ENCODE measurements around the gene VSIG4. TPM values are rescaled to one million over a fixed set of nuclear protein-coding genes. Genes with fewer than 3 reads are reported as not detected.

The VSIG4 gene
- total RNA-seq, 1 experiment from 2014 or later = not detected

- Histone ChIP-seq H3K79me1 (ENCODE audit: insufficient read depth, low read depth, low read length, poor library complexity, severe bottlenecking) (no peaks in the 10 kb centered on the region), H4K5ac (ENCODE audit: insufficient read length, low read depth, low read length) (no peak overlapping the region), H3T11ph (ENCODE audit: low read length) (no peak overlapping the region), H3K18ac (ENCODE audit: insufficient read length, low read depth, low read length) (no peak overlapping the region), H3K9ac (ENCODE audit: extremely low read depth, insufficient read length, low read length) (no peak overlapping the region), H3K23ac (ENCODE audit: insufficient read length, low read depth, low read length) (no peak overlapping the region), H3K27me3 (ENCODE audit: insufficient read depth, low read length) (no peaks in the 10 kb centered on the region), H2BK120ac (ENCODE audit: low read depth, low read length, poor library complexity, severe bottlenecking) (no peak overlapping the region), H3K23me2 (ENCODE audit: insufficient read length, low read depth, low read length, poor library complexity, severe bottlenecking) (no peaks in the 10 kb centered on the region), H3K9me3 (ENCODE audit: control insufficient read depth, low read depth, low read length) (peaks cover 34% of the 10 kb centered on the region), H2BK20ac (ENCODE audit: low read depth, low read length, poor library complexity, severe bottlenecking) (no peak overlapping the region), H3K56ac (ENCODE audit: insufficient read length, low read depth, low read length) (no peak overlapping the region), H2BK5ac (ENCODE audit: insufficient read length, low read length) (no peak overlapping the region), H2BK12ac (ENCODE audit: insufficient read length, low read depth, low read length) (no peak overlapping the region), H2BK15ac (ENCODE audit: low read depth, low read length) (no peak overlapping the region), H3K14ac (ENCODE audit: insufficient read depth, low read length) (no peak overlapping the region), H3K79me2 (ENCODE audit: insufficient read depth, low read length) (no peaks in the 10 kb centered on the region), H4K91ac (ENCODE audit: insufficient read length, low read depth, low read length) (no peak overlapping the region), H3K4me1 (ENCODE audit: insufficient read depth, low read length) (no peaks in the 10 kb centered on the region), H3K27ac (ENCODE audit: insufficient read length, low read depth, low read length) (no peak overlapping the region), H4K20me1 (ENCODE audit: control insufficient read depth, insufficient read depth, insufficient read length) (no peaks in the 10 kb centered on the region), H2AK5ac (ENCODE audit: insufficient read length, low read length) (no peak overlapping the region), H2AFZ (ENCODE audit: low read length) (no peak overlapping the region), H3K4ac (ENCODE audit: low read depth, low read length) (no peak overlapping the region), H3K4me2 (ENCODE audit: insufficient read depth, insufficient read length, low read length) (no peak overlapping the region), H4K8ac (replicated peaks; ENCODE audit: insufficient read length, low read depth, low read length) (no peak overlapping the region)
- Mint-ChIP-seq H3K27me3 (ENCODE audit: low read depth) (no peaks in the 10 kb centered on the region; the same call in none of the 2 replicates), H3K27ac (no peak overlapping the region), H3K36me3 (ENCODE audit: insufficient read depth in 1 of 3, low read depth in 3 of 3) (0 out of 7 replicates have a peak, but pooled peaks cover 0 to 2% (median 0%) of the 10 kb centered on the region in 3 experiments), H3K4me1 (peaks cover 0 to 2% of the 10 kb centered on the region in 2 experiments; a peak in 1 of 4 replicates), H3K4me3 (no peak overlapping the region), H3K9me3 (peaks cover 69 to 72% of the 10 kb centered on the region in 2 experiments)
- TF ChIP-seq CTCF (conservative IDR thresholded peaks at IDR 0.05) = no peak
- WGBS (ENCODE audit: extremely low coverage, insufficient read length, low lambda C conversion rate) = no CpG with 5 or more reads among the region's 3 CpGs
- no peak for DNase-seq
Observed at GRCh38 chrX:65999029-65999562, 40.8 kb downstream of the VSIG4 start.
